Left ventricle myocardium superior (tissue), 1 donor: Measurements from ENCODE around the gene CD81. TPM values are rescaled to one million over a fixed set of nuclear protein-coding genes. Genes with fewer than 3 reads are reported as not detected.
A peak's percentile ranks its signal among the peaks of the same experiment; 100 is the strongest.

Source experiments
- ATAC-seq: fragments of 200-7000 bp; cut with Tn5 transposase; one replicate; pipeline ENCODE4 v1.9.1; 2020; ENCODE audit warnings: mild to moderate bottlenecking, moderate library complexity
- DNase-seq: peaks from one replicate; pipeline ENCODE4 v3.0.0-alpha.2; 2020
- intact Hi-C: fragments of 100-400 bp; cut with micrococcal nuclease; formaldehyde crosslinking; loops from one replicate; pipeline ENCODE4 v1.11.0; 2022
- total RNA-seq: library from RNA; stranded (reverse); fragmentation: NEBNext Ultra II Directional; extraction: Animal tissue kit (Norgen Biotek cat#: 25700); gene quantifications from one replicate; pipeline ENCODE4 v1.2.1, GENCODE V29; 2021
- donor health status: DM: no; HTN: yes; CAD: no; lungs with severe emphysema.

Gene CD81
- total RNA-seq, 1 donor from 2014 or later, result 653 TPM

DNA sequence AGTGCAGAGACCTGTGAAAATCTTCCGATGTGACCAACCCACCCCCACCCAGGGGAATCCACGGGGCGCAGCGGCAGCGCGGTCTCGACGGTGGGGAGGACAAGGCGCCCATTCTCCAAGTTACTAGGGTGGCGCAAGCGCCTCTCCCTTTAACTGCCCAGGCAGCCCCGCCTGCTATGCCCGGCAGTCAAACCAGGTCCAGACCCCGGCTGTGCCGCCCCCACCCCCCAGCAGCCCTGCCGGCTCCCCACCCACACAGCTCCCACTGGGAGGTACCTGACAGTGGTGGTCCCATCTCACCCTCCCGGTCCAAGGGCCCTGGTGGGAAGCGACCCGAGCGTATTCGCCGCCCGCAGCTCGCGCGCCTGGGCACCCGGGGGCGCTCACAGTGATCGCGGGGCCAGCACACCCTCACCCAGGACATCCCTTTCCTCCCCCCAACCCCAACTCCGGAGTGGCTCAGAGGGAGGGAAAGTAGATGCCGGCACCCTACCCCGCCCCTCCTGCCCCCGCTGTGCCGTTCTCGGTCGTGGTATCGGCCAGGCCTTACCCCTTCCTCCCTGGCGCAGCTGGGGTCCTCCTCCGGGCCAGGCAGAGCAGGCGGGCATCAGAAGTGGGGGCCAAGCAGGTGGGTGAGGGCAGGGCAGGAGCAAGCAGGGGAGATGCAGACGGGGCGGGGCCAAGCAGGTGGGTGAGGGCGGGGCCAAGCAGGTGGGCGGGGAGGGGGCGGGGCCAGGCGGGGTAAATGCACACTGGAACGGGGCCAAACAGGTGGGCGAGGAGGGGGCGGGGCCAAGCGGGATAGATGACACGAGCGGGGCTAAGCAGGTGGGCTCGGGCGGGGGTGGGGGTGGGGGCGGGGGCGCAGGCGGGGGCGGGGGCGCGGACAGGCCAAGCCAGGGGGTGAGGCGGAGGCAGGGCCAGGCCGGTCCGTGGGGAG is 67.0 kb downstream of the CD81 start, which contains the start of gene TRPM5:
Gene TRPM5, minus strand, starts transcription at position 634 of the 940 bp plus-strand sequence. CDS start 21,478 bp downstream, outside the sequence.
- intact Hi-C loops, result no loop called here
- ATAC-seq (peak; percentile 14), DNase-seq (peak; percentile 42)

DNA sequence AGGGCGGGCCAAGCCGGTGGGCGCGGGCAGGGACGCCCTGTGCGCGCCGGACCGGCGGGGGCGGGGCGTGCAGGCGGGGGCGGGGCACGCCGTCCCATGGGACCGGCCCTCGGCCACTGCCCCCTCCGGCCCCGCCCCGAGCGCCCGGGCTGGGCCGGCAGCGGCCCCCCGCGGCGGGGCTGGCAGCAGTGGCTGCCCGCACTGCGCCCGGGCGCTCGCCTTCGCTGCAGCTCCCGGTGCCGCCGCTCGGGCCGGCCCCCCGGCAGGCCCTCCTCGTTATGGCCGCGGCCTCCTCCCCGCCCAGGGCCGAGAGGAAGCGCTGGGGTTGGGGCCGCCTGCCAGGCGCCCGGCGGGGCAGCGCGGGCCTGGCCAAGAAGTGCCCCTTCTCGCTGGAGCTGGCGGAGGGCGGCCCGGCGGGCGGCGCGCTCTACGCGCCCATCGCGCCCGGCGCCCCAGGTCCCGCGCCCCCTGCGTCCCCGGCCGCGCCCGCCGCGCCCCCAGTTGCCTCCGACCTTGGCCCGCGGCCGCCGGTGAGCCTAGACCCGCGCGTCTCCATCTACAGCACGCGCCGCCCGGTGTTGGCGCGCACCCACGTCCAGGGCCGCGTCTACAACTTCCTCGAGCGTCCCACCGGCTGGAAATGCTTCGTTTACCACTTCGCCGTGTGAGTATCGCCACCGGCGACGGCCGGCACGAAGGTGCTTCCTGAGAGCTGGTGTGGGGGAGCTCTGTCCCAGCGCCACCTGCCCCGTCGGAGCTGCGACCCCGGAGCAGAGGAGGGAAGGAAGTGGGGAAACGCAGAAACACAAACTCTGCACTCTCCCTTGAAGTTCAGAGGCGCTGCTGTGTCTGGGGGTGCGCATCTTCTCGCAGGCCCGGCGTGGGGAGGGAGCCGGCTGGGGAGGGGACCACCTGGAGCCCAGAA is 68.0 kb downstream of the CD81 start, which contains the start of gene KCNQ1:
Gene KCNQ1, plus strand, starts transcription at position 188 of the 925 bp plus-strand sequence. Its CDS starts 91 bp downstream, at position 279.
- intact Hi-C loops, result no loop called here
- ATAC-seq (peak; percentile 81), DNase-seq (peak; percentile 82)

DNA sequence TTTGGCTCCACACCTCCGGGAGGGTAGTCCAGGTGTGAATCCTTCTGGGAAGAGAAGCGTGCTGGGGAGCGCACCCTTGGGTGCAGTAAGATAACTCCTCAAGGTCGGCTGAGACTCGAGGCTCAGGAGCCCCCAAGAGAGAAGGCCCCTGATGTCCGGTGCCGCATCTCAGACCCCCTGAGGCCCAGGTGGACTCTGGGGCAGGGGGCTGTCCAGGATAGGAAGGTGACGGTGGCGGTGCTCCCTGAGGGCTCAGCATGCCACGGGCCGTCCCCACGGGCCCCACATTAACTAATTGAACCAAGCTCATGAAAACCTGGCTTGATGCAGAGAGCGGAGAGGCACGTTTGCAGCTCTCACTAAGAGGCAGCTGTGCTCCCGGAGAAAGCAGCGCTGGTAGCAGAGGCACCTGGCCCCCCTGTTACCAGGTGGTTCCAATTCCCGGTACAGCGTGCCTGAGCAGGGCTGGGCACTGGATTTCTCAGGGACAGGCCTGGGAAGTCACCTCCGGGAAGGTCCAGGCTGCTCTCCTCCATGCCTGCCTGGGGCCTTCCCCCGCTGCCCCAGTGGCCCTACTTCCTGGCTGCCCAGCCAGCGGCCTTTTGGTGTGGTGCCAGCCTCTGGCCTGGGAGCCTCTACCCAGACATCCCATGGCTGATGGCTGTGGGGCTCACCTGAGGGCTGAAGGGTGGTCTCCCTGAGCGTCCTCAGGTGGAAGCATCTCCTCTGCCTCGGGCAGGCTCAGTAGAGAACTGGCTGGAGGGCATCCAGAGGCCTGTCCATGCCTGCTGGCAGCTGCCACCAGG is 68.8 kb downstream of the CD81 start:
- ATAC-seq (peak; percentile 23), DNase-seq (no peak)
- intact Hi-C loops, result no loop called here

DNA sequence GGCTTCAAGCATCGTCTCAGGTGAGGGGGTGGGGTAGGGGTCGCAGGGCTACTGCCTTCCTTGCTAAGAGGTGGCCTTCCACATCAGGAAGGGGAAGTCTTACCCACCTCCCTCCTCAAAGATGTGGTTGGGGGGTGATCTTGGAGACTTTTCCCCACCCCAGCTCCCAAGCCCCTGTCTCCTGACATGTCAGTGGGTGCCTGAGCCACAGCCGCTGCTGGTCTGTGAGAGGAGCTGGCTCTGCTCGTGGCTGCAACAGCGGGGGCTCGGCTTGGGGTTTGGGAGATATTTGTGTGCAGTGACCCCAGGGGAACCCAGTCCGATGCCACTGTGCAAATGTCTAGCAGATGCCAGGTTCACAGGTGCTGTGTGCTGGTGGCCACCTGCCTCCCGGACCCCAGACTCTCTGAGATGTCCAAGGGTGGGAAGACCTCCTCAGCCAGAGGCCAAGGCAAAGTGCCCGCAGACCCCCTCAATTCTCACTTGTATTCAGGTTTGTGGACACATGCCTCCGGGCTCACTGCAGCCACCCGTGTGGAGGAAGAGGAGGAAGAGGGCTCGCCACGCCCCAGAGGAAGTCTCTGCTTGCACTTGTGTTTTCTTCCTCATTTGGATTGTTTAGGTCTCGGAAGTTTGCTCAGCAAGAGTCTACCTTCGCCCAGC is 69.6 kb downstream of the CD81 start:
- DNase-seq, result no peak
- intact Hi-C loops, result no loop called here
- ATAC-seq, result no peak

Other genes starting within 250 kb of the CD81 start
- gene IGF2, start 237.9 kb upstream of the CD81 start, total RNA-seq, result 88.2 TPM
- gene INS, start 216.1 kb upstream of the CD81 start, total RNA-seq, result not detected
- gene TH, start 205.5 kb upstream of the CD81 start, total RNA-seq, result not detected
- 0.17 TPM for gene ASCL2, start 106.7 kb upstream of the CD81 start, total RNA-seq
- gene C11orf21, start 75.4 kb upstream of the CD81 start, total RNA-seq, result 66.5 TPM
- gene TSPAN32, start 75.3 kb upstream of the CD81 start, total RNA-seq, result 19.9 TPM
- 34.8 TPM for gene TSSC4, start 23.4 kb downstream of the CD81 start, total RNA-seq
- gene TRPM5, start 67.2 kb downstream of the CD81 start, total RNA-seq, result not detected
- 49.7 TPM for gene KCNQ1, start 67.7 kb downstream of the CD81 start, total RNA-seq